ENCODE measurements around the gene ANK3. TPM values are rescaled to one million over a fixed set of nuclear protein-coding genes. Genes with fewer than 3 reads are reported as not detected.

Gene ANK3
- total and polyA plus RNA-seq, 8 donors: 3.6 to 115 (median 31.1) TPM

DNA sequence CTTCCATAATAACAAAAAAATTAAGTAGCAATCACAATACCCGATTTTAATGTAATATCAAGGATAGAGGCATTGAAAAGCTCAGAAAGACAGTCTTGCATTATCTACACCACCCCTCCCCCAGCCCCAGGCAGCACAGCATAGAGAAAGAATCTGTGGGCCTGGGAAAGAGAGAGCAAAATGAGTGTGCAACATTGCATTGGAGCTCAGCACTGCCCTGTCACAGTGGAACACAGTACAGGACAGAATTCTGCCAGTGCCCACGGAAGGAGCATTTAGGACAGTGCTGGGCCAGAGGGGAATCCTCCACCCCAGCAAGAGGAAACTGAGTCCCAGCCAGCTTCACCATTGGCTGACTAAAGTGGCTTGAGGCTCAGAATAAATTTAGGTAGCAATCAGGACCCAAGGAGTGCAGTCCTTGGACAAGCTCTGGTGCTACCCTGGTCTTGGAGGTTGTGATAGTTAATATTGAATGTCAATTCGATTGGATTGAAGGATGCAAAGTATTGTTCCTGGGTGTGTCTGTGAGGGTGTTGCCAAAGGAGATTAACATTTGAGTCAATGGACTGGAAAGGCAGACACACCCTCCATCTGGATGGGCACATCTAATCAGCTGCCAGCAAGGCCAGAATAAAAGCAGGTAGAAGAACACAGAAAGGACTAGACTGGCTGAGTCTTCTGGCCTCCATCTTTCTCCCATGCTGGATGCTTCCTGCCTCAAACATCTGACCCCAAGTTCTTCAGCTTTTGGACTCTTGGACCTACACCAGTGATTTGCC, 234.4 kb downstream of the ANK3 start:
- TF ChIP-seq POLR2AphosphoS5 (IDR thresholded peaks at IDR 0.05) (no peak), POLR2A (IDR thresholded peaks at IDR 0.05) (no peak), EP300 (IDR thresholded peaks at IDR 0.05) (no peak)
- TF ChIP-seq, protein P1, sequence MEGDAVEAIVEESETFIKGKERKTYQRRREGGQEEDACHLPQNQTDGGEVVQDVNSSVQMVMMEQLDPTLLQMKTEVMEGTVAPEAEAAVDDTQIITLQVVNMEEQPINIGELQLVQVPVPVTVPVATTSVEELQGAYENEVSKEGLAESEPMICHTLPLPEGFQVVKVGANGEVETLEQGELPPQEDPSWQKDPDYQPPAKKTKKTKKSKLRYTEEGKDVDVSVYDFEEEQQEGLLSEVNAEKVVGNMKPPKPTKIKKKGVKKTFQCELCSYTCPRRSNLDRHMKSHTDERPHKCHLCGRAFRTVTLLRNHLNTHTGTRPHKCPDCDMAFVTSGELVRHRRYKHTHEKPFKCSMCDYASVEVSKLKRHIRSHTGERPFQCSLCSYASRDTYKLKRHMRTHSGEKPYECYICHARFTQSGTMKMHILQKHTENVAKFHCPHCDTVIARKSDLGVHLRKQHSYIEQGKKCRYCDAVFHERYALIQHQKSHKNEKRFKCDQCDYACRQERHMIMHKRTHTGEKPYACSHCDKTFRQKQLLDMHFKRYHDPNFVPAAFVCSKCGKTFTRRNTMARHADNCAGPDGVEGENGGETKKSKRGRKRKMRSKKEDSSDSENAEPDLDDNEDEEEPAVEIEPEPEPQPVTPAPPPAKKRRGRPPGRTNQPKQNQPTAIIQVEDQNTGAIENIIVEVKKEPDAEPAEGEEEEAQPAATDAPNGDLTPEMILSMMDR (IDR thresholded peaks at IDR 0.05): no peak
- no peaks in the 10 kb centered on the region for H3K4me1 ChIP-seq
- WGBS, 5 donors: 61 to 73% (median 68%) methylated on average over 3 of the region's 3 CpGs
- no peaks in the 10 kb centered on the region for H3K9me3 ChIP-seq
- H3K4me3 ChIP-seq: no peak overlapping the region
- H3K27me3 ChIP-seq: no peaks in the 10 kb centered on the region
- intact Hi-C loops (cut with DNase I; ENCODE audit: low total_unique reads): no loop called here
- DNase-seq: no peak
- H3K36me3 ChIP-seq: no peaks in the 10 kb centered on the region
- H3K27ac ChIP-seq: no peak overlapping the region

DNA sequence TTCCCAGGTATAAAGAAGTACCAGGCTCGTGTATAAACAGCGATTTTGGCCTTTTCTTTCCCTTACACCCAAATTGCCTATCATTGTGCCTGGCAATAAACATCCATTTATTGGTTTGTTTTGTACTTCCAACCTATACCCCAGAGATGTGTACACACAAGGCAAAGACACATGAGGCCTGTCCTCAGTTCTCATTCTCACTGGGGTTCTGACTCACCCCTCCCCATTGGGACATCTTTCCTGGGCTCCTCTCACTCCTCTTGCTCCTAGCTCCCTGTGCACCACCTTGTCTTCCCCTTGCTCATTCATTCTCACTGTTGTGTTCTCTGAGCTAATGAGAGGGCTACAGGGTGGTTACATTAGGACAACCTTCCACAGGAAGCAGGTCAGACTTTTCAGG, 240.7 kb downstream of the ANK3 start:
- Histone ChIP-seq H3K4me3 (no peak overlapping the region), H3K9me3 (no peaks in the 10 kb centered on the region), H3K27me3 (no peaks in the 10 kb centered on the region), H3K4me1 (peaks cover 0 to 24% (median 16%) of the 10 kb centered on the region in 4 donors), H3K36me3 (no peaks in the 10 kb centered on the region), H3K27ac (peak overlapping the region in 1 of 5 donors; percentile 4)
- TF ChIP-seq POLR2AphosphoS5 (IDR thresholded peaks at IDR 0.05): no peak
- TF ChIP-seq, protein P1 (IDR thresholded peaks at IDR 0.05): no peak
- no peak for TF ChIP-seq EP300 (IDR thresholded peaks at IDR 0.05)
- no peak for TF ChIP-seq POLR2A (IDR thresholded peaks at IDR 0.05)
- 83 to 89% (median 89%) methylated on average over 2 of the region's 2 CpGs for WGBS, 5 donors
- no peak for DNase-seq
- intact Hi-C loops (cut with DNase I; ENCODE audit: low total_unique reads): no loop called here

DNA sequence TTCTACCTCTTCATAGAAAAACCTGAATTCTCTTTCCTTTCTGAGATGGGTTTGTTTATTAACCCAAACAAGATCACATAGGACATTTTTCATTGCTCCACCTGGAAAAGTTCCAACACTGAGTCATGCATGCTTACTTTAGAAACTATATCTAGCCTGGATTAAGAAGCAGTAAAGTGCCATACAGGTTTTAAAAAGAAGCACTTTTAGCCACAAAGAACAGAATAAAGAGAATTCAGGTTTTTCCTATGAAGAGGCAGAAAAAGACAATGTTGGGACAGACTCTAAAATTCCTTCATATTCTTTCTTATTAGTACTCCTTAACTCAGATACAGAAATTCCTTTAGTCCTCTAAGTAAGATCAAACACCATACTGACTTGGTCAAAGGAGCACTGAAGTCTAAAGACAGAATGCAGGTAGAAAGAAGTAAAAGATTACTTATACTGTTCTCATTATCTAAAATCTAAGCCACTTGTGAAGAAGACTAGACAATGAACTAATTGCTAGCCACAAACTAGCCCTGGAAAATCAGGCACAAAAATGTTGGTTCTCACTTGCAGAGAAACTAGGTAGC, 241.3 kb downstream of the ANK3 start:
- Histone ChIP-seq H3K36me3 (no peaks in the 10 kb centered on the region), H3K4me3 (no peak overlapping the region), H3K4me1 (peaks cover 0 to 24% (median 16%) of the 10 kb centered on the region in 4 donors), H3K9me3 (no peaks in the 10 kb centered on the region), H3K27ac (peak overlapping the region in 1 of 5 donors; percentile 4), H3K27me3 (no peaks in the 10 kb centered on the region)
- intact Hi-C loops (cut with DNase I; ENCODE audit: low total_unique reads): no loop called here
- no peak for TF ChIP-seq EP300 (IDR thresholded peaks at IDR 0.05)
- DNase-seq: peak in 1 of 2 donors; percentile 86

DNA sequence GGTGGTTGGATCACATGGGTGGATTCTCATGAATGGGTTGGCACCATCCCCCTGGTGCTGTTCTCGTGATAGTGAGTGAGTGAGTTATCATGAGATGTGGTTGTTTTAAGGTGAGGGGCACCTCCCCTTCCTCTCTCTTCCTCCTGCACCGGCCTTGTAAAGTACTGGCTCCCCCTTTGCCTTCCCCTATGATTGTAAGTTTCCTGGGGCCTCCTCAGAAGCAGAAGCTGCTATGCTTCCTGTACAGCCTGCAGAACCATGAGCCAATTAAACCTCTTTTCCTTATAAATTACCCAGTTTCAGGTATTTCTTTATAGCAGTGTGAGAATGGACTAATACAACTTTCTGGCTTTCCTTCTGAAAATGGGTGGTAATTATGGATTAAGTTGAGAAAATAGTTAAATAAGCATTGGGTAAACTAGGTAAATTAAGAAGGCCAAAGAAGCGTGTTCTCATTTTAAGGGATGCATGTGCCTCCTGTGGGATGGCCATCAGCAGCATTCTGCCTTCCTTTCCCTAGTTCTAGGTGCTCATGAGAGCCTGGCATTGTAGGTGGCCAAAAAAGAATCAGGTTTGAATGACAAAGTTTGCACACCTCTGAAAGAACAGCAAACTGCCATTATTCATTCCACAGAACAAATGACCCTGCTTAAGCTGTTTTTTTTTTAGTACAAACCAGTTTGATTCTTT, 242.0 kb downstream of the ANK3 start:
- Histone ChIP-seq H3K36me3 (no peaks in the 10 kb centered on the region), H3K4me1 (peaks cover 0 to 24% (median 16%) of the 10 kb centered on the region in 4 donors), H3K27me3 (no peaks in the 10 kb centered on the region), H3K27ac (no peak overlapping the region), H3K9me3 (no peaks in the 10 kb centered on the region), H3K4me3 (no peak overlapping the region)
- intact Hi-C loops (cut with DNase I; ENCODE audit: low total_unique reads): no loop called here
- 84 to 96% (median 87%) methylated on average over 3 of the region's 3 CpGs for WGBS, 5 donors
- TF ChIP-seq, protein P1 (IDR thresholded peaks at IDR 0.05): no peak
- no peak for TF ChIP-seq EP300 (IDR thresholded peaks at IDR 0.05)
- TF ChIP-seq POLR2AphosphoS5 (IDR thresholded peaks at IDR 0.05): no peak
- TF ChIP-seq POLR2A (IDR thresholded peaks at IDR 0.05): no peak
- no peak for DNase-seq
